GM06990 (cell line): ENCODE measurements around the gene SDK2.

Experiments
- DNase-seq: peaks from one replicate; pipeline ENCODE4 v3.0.0-alpha.2; 2011; ENCODE audit not compliant: insufficient read length; ENCODE audit errors: extremely low read depth
- H3K27me3 ChIP-seq: replicated peaks from 2 replicates; pipeline ENCODE4 v1.6.0; 2011; ENCODE audit warnings: low read length; ENCODE audit not compliant: control insufficient read depth, insufficient read depth
- H3K36me3 ChIP-seq: 2 replicates; pipeline ENCODE4 v1.5.1; 2011; ENCODE audit warnings: low read length; ENCODE audit not compliant: control insufficient read depth, insufficient read depth
- H3K4me3 ChIP-seq: replicated peaks from 2 replicates; pipeline ENCODE4 v1.5.1; 2011; ENCODE audit warnings: low read depth, mild to moderate bottlenecking, control low read depth, low read length
- CTCF ChIP-seq: IDR thresholded peaks from 2 replicates; pipeline ENCODE4 v1.5.1; 2011; ENCODE audit warnings: low read length, control low read depth, mild to moderate bottlenecking, inconsistent platforms; ENCODE audit not compliant: insufficient read depth, poor library complexity, severe bottlenecking

The SDK2 gene

GRCh38 chr17:73434154-73434553, 210.1 kb downstream of the SDK2 start:
- no peaks in the 10 kb centered on the region for H3K36me3 ChIP-seq
- no peaks in the 10 kb centered on the region for H3K27me3 ChIP-seq
- DNase-seq: no peak
- TF ChIP-seq CTCF: no peak
- H3K4me3 ChIP-seq: no peak overlapping the region

- H3K27me3 ChIP-seq: no peaks in the 10 kb centered on the region
- H3K36me3 ChIP-seq: no peaks in the 10 kb centered on the region
- DNase-seq: no peak
- no peak overlapping the region for H3K4me3 ChIP-seq
- TF ChIP-seq CTCF: no peak
Measured at GRCh38 chr17:73433501-73433900, 210.7 kb downstream of the SDK2 start.

- no peak for TF ChIP-seq CTCF
Measured at GRCh38 chr17:73432624-73433190, 211.5 kb downstream of the SDK2 start.

GRCh38 chr17:73431401-73432205, 212.6 kb downstream of the SDK2 start:
- DNase-seq: no peak
- no peak for TF ChIP-seq CTCF
- no peak overlapping the region for H3K4me3 ChIP-seq
- H3K27me3 ChIP-seq: no peaks in the 10 kb centered on the region
- H3K36me3 ChIP-seq: no peaks in the 10 kb centered on the region

More at GRCh38 chr17:73432624-73433190, 211.5 kb downstream of the SDK2 start:
- H3K27me3 ChIP-seq: no peaks in the 10 kb centered on the region
- no peak overlapping the region for H3K4me3 ChIP-seq
- no peak for DNase-seq
- H3K36me3 ChIP-seq: no peaks in the 10 kb centered on the region

GRCh38 chr17:73430848-73431247, 213.4 kb downstream of the SDK2 start:
- no peak for DNase-seq
- Histone ChIP-seq H3K36me3 (no peaks in the 10 kb centered on the region), H3K27me3 (no peaks in the 10 kb centered on the region), H3K4me3 (no peak overlapping the region)
- no peak for TF ChIP-seq CTCF
